HepG2 (cell line): ENCODE data around the gene SMCHD1.

Experiments used
- ATF3 ChIP-seq: sonication (generic); formaldehyde crosslinking; IDR thresholded peaks from 2 replicates; pipeline ENCODE4 v1.4.0; 2020; ENCODE audit warnings: missing genetic modification reagents
- CTCF ChIP-seq: sonication (generic); formaldehyde crosslinking; IDR thresholded peaks from 2 replicates; pipeline ENCODE4 v1.5.0; 2020; ENCODE audit warnings: mild to moderate bottlenecking, missing genetic modification reagents, moderate library complexity
- ELF1 ChIP-seq: sonication (generic); formaldehyde crosslinking; IDR thresholded peaks from 2 replicates; pipeline ENCODE4 v1.4.0; 2020; ENCODE audit warnings: missing genetic modification reagents
- ETV6 ChIP-seq: sonication (generic); formaldehyde crosslinking; conservative IDR thresholded peaks from 2 replicates; pipeline ENCODE4 v1.4.0; 2020; ENCODE audit warnings: missing genetic modification reagents
- EZH2 ChIP-seq: conservative IDR thresholded peaks from 2 replicates; pipeline ENCODE4 v1.6.1; 2012; ENCODE audit warnings: mild to moderate bottlenecking, low read depth, low read length, moderate library complexity
- FOXM1 ChIP-seq: sonication (generic); formaldehyde crosslinking; IDR thresholded peaks from 2 replicates; pipeline ENCODE4 v1.5.0; 2020; ENCODE audit warnings: missing genetic modification reagents
- HMG20B ChIP-seq: conservative IDR thresholded peaks from 2 replicates; pipeline ENCODE4 v1.6.1; 2016; ENCODE audit warnings: missing genetic modification reagents, missing compliant biosample characterization
- KDM6A ChIP-seq: IDR thresholded peaks from 2 replicates; pipeline ENCODE4 v1.6.1; 2016; ENCODE audit warnings: low read depth
- MAZ ChIP-seq, 2 experiments: sonication (generic) in 1 of 2; formaldehyde crosslinking in 1 of 2; IDR thresholded peaks; 2 replicates each; pipeline versions ENCODE4 v1.5.0 to v1.6.1; 2012 to 2020; ENCODE audit warnings: low read depth in 2 of 2, mild to moderate bottlenecking in 2 of 2, borderline replicate concordance in 1 of 2, improper control_type of control experiment in 1 of 2, low read length in 1 of 2, missing genetic modification reagents in 1 of 2, moderate library complexity in 1 of 2
- POLR2AphosphoS5 ChIP-seq: IDR thresholded peaks from 2 replicates; pipeline ENCODE4 v1.6.1; 2012; ENCODE audit warnings: low read depth, low read length
- RBM39 ChIP-seq: fragments of 200-400 bp; formaldehyde crosslinking; IDR thresholded peaks from one replicate; pipeline ENCODE4 v1.6.1; 2018; ENCODE audit warnings: antibody characterized with exemption, mild to moderate bottlenecking, low read depth, low read length; ENCODE audit not compliant: poor library complexity, severe bottlenecking
- YY1 ChIP-seq: IDR thresholded peaks from 2 replicates; pipeline ENCODE4 v1.6.1; 2011; ENCODE audit warnings: low read length, low read depth, moderate library complexity, mild to moderate bottlenecking; ENCODE audit not compliant: insufficient read depth, insufficient replicate concordance

- TF ChIP-seq EZH2 (no peak), ELF1 (CRISPR knock-in tag) (no peak), YY1 (no peak), KDM6A (no peak), ETV6 (no peak), RBM39 (no peak), ATF3 (no peak), HMG20B (CRISPR knock-in tag) (no peak), FOXM1 (no peak), CTCF (no peak), POLR2AphosphoS5 (no peak), MAZ (IDR thresholded peaks at IDR 0.05; ENCODE audit: borderline replicate concordance, low read depth, low read length) (no peak), MAZ (CRISPR knock-in tag; IDR thresholded peaks at IDR 0.05; ENCODE audit: low read depth) (no peak)
Observed at GRCh38 chr18:2797951-2798350, 142.4 kb downstream of the SMCHD1 start.
